Stimulated activated CD4-positive, alpha-beta T cell treated with anti-CD3 and anti-CD28 coated beads, Interleukin-2, amount 100 ng/mL, for 48 hours (primary cell): ENCODE data around the gene TSPOAP1.
"Not testable (repeated sequence)": the region's sequence is repeated elsewhere in the genome, so short reads cannot be mapped to it uniquely, and the experiment has no call there.

Experiments used
- DNase-seq, 2 donors: peaks; one replicate each; pipeline ENCODE4 v3.0.0-alpha.2; 2020

The TSPOAP1 gene

GRCh38 chr17:58360296-58361063 is 31.9 kb upstream of the TSPOAP1 start:
- no peak for DNase-seq

GRCh38 chr17:58358408-58359172 is 30.0 kb upstream of the TSPOAP1 start:
- no peak for DNase-seq

- DNase-seq = no peak
These were observed 29.0 kb upstream of the TSPOAP1 start for GRCh38 chr17:58357312-58358297.

GRCh38 chr17:58356231-58356630 is 27.6 kb upstream of the TSPOAP1 start:
- no peak for DNase-seq

- no peak for DNase-seq
These were observed 26.1 kb upstream of the TSPOAP1 start for GRCh38 chr17:58354541-58355216.

- no peak for DNase-seq
These were observed 24.8 kb upstream of the TSPOAP1 start for GRCh38 chr17:58353389-58353825.

- DNase-seq = peak in 1 of 2 donors; percentile 17
These were observed 24.2 kb upstream of the TSPOAP1 start for GRCh38 chr17:58352596-58353388.

GRCh38 chr17:58351831-58352595 is 23.4 kb upstream of the TSPOAP1 start, which contains the start of gene SUPT4H1:
Gene SUPT4H1, minus strand, starts transcription at chr17:58352201. Its CDS starts 66 bp downstream, at chr17:58352135.
- DNase-seq = peak; percentile 86 to 88

GRCh38 chr17:58351182-58351581 is 22.6 kb upstream of the TSPOAP1 start:
- DNase-seq = no peak

GRCh38 chr17:58348038-58348437 is 19.4 kb upstream of the TSPOAP1 start:
- no peak for DNase-seq

- no peak for DNase-seq
These were observed 16.9 kb upstream of the TSPOAP1 start for GRCh38 chr17:58345500-58345899.

GRCh38 chr17:58344791-58345157 is 16.2 kb upstream of the TSPOAP1 start:
- DNase-seq = peak; percentile 49 to 51

- DNase-seq = peak; percentile 74 to 78
These were observed 15.6 kb upstream of the TSPOAP1 start for GRCh38 chr17:58344047-58344790.

GRCh38 chr17:58343131-58343530 is 14.5 kb upstream of the TSPOAP1 start:
- no peak for DNase-seq

- DNase-seq = no peak
These were observed 13.4 kb upstream of the TSPOAP1 start for GRCh38 chr17:58341861-58342475.

- DNase-seq = not testable (repeated sequence)
These were observed 12.7 kb upstream of the TSPOAP1 start for GRCh38 chr17:58341136-58341860.

GRCh38 chr17:58340405-58340876 is 11.8 kb upstream of the TSPOAP1 start:
- DNase-seq = no peak

GRCh38 chr17:58339755-58340404 is 11.3 kb upstream of the TSPOAP1 start:
- DNase-seq = no peak
